Activated gamma-delta T cell (primary cell): ENCODE results near the gene RPS6KB2.
"Not testable (repeated sequence)": the region's sequence is repeated elsewhere in the genome, so short reads cannot be mapped to it uniquely, and the experiment has no call there.

Experiments used
- DNase-seq: peaks from one replicate; lab custom pipeline; 2025; lab: John Stamatoyannopoulos, UW

RPS6KB2 gene

GRCh38 chr11:67410984-67411784 lies 17.1 kb upstream of the RPS6KB2 start:
- DNase-seq, result no peak

- no peak for DNase-seq
Observed at GRCh38 chr11:67411785-67412152, 16.5 kb upstream of the RPS6KB2 start.

GRCh38 chr11:67412495-67413179 lies 15.7 kb upstream of the RPS6KB2 start:
- no peak for DNase-seq

- no peak for DNase-seq
Observed at GRCh38 chr11:67413266-67413849, 14.9 kb upstream of the RPS6KB2 start.

GRCh38 chr11:67415501-67416304 lies 12.6 kb upstream of the RPS6KB2 start, which contains the start of gene CARNS1:
CARNS1 (plus strand) TSS chr11:67415678; CDS start chr11:67416200, 522 bp downstream.
- DNase-seq, result no peak

GRCh38 chr11:67416416-67417335 lies 11.6 kb upstream of the RPS6KB2 start:
- DNase-seq, result peak; percentile 44

GRCh38 chr11:67417425-67417824 lies 10.9 kb upstream of the RPS6KB2 start:
- no peak for DNase-seq

GRCh38 chr11:67418476-67419281 lies 9.6 kb upstream of the RPS6KB2 start:
- DNase-seq, result no peak

- DNase-seq, result no peak
Observed at GRCh38 chr11:67419325-67420049, 8.8 kb upstream of the RPS6KB2 start.

GRCh38 chr11:67420147-67420645 lies 8.1 kb upstream of the RPS6KB2 start:
- DNase-seq, result no peak

- DNase-seq, result peak; percentile 99
Observed at GRCh38 chr11:67420646-67421429, 7.5 kb upstream of the RPS6KB2 start.

- DNase-seq, result no peak
Observed at GRCh38 chr11:67421430-67422031, 6.8 kb upstream of the RPS6KB2 start.

- DNase-seq, result no peak
Observed at GRCh38 chr11:67422891-67423290, 5.4 kb upstream of the RPS6KB2 start.

GRCh38 chr11:67423466-67423865 lies 4.8 kb upstream of the RPS6KB2 start:
- no peak for DNase-seq

GRCh38 chr11:67423891-67424613 lies 4.2 kb upstream of the RPS6KB2 start:
- no peak for DNase-seq

GRCh38 chr11:67427364-67427859 lies 882 bp upstream of the RPS6KB2 start:
- DNase-seq, result not testable (repeated sequence)

GRCh38 chr11:67429038-67429668 lies 859 bp downstream of the RPS6KB2 start:
- DNase-seq, result no peak
